GM19193 (cell line): ENCODE results near the gene KLF13.

Experiments
- POLR2A ChIP-seq: IDR thresholded peaks from 4 replicates; pipeline ENCODE4 v1.6.1; 2011; ENCODE audit not compliant: insufficient read depth, insufficient read length; ENCODE audit errors: extremely low read depth

The KLF13 gene

DNA sequence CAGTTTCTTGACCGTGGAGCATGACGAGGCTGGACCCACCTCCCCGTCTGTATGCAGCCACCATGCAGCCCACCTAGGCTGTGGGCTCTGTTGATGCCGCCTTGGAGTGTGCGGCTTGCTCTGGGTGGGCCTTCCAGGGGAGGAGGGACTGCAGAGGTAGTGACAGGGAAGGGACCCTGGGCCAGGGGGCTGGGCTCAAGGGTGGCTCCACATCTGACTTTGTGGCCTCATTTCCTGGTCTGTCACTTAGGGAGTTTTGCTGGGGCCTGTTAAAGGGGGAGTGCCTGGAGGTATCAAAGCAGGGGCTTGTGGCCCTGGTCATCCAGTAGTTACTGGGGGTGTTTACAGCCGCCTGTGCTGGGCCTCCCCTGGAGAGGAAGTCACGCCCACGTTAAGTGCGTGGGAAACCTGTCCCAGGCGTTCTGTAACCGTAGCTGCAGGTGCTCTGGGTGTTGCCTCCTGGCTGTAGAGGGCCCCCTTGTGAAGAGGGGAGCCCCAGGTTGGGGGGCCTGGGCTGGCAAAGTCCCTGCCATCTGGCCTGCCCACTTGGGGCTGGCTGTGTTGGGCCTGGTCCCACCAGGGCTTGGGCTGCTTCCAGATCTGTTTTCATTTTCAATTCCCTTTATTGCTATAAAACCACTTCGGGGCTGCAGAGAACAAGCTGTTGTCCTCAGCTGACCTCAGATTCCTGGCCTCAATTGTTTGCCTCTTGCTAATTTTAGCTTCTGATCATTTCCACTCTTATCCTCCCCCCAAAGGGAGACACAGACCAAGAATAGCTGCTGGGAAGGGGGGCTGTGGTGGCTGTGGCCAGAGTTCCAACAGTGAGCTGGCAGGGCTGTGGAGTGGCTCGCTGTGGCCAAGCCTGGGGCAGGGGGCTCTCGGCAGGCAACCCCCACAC lies 26.5 kb downstream of the KLF13 start:
- peak; percentile 55 for TF ChIP-seq POLR2A

DNA sequence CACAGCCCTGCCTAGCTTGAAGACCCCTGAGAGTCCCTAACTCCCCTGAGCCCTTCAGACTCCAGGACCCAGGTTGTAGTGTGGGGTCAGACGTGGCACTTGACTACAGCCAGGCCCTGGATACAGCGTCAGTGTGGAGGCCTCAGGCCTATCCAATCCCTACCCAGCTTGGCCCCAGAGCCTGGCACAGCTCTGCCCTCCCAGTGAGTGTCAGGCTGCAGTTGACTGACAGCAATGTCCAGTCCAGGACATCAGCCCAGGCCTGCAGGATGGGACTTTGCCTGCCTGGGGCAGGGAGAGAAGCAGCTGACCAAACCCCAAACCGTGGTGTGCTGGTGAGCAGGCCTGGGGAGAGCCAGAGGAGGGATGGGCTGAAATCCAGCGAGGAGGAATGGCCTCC lies 27.3 kb downstream of the KLF13 start:
- TF ChIP-seq POLR2A: no peak

DNA sequence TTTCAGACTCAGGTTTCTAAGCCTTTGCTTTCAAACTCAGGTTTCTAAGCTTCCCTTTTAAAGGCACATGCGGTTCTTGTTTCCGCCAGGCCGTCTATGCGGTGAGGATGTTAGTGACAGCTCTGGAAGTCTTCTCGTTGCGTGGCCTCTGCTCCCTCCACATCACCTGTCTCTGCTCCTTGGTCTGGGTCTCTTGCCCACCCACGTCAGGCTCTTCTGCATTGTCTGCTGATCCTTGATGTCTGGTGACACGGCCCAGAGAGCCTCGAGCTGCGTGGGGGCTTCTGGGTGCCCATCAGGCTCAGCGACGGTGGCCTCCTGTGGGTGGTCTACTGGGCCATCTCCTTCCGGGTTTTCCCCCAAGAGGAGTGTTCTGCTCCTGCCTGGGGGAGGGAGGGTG lies 30.5 kb downstream of the KLF13 start:
- TF ChIP-seq POLR2A: no peak

DNA sequence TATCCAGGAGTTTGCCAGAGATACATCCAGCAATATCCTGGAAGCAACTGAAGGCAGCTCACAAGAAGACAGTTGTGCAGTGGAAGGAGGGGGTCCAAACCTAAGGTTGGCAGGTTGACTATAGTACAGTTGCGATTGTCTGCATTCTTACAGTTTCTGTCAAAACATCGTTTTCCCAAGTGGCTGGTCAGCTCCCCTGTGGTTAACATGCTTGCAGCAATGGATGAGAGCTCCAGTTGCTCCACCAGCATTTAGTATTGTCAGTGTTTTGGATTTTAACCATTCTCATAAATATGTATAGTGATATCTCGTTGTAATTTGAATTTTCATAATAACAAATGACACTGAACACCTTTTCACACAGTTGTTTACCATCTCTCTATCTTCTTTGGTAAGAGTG lies 31.5 kb downstream of the KLF13 start:
- no peak for TF ChIP-seq POLR2A

DNA sequence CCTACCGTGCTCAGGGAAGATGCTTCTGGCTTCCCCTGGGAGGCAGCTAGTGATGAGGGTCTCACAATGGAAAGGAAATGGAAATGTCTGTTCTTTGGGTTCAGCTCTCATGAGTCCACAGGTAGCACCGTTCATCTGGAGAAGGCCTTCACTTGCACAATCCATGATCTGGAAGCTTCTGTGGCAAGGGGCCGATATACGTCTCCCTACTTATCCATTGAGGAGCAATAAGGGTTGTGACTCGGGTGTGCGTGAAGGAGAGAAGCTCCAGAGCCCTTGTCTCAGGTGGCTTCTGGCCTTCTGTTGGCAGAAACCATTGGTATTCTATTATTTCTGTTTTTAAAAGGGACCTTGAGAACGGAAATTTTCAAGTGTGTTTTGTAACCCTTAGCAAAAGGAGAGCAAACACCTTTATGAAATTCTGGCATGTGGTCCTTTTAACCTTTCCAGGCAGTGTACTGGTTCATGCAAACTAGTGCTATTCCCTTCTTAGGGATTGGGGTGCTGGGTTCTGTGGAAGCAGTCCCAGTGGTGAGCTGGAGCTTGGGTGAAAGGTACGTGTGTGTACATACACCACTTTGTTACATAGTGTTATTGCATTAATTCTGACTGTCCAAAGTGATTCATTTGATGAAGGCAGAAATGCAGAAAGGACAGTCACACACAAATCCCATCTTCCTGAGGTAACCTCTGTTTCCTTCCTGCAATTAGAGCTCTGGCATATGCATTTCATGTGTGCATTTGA lies 32.5 kb downstream of the KLF13 start:
- TF ChIP-seq POLR2A: no peak

DNA sequence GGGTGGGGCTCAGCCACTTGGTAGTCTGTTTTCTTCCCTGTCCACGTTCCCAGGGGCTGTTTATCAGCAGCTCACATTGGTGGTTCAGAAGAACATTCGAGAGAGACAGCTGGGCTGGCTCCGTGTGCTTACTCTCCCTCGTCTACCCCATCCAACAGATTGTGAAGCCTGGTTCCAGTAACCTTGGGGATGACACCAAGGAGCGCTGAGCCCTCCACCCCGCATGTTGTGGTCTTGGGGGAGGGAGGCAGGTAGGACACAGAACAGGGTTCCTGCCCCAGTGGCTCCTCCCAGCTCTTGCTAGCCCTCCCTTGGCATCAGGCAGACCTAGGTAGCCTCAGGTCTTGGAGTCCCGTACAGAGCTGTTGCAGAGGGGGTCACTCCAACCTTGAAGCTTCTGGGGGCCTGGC lies 33.1 kb downstream of the KLF13 start:
- no peak for TF ChIP-seq POLR2A

DNA sequence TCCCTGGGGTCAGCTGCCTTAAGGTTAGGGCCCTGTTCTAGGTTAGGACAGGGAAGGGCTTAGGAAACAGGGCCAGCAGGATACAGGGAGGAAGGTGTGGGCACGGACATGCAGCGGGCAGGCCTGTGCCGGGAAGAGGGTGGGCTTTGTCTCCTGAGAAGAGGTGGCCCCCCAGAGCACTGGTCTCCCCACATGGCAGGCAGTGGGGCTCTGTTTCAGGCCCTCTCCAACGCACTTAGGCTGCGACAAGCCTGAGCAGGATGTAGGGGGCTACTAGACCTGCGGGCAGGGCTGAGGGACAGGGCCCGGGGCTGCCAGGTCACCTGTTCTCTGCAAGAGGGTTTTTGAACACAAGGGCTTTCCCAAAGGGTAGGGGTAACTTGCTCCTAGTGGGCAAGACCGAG lies 33.5 kb downstream of the KLF13 start:
- no peak for TF ChIP-seq POLR2A

DNA sequence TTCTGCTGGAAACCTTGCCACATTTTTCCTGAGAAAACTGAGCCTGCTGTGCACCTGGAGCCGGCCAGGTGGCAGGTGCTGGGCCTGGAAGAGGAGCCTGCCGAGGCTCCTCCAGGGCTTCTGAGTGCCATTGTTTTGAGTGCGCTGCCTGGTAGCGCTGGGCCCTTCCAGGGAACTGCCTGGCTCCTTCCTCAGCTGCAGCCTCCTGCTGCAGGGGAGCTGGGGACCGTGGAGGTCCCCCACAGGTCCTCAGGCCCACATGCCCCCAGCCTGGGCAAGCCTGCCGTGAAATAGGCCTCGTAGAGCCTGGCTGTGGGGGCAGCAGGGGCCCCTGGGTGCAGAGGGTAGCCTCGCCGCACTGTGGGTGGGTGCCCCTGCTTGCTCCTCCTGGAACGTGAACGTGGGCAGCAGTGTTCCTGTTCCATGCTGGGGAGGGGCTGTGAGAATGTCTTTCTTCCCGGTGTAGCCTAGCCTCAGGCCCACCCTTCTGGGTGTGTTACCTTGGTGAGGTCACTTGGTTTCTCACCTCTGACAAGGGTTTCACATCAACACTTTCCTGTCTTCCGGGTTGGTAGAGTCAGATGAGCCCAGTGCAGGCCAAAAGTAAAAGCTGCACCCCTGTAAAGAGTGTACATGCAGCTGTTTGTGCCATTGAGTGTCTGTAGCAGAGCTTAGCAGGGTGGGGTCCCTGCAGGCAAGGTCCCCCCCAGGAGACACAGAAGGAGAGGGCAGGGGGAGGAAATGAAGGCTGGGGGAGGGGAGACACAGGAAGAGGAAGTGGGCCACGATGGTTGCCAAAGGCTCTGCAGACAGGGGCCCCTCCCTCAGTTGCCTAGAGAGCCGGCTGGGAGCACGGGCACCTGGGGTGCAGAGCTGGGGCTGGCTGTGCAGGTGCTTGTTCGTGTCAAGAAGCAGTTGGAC lies 34.5 kb downstream of the KLF13 start:
- no peak for TF ChIP-seq POLR2A

DNA sequence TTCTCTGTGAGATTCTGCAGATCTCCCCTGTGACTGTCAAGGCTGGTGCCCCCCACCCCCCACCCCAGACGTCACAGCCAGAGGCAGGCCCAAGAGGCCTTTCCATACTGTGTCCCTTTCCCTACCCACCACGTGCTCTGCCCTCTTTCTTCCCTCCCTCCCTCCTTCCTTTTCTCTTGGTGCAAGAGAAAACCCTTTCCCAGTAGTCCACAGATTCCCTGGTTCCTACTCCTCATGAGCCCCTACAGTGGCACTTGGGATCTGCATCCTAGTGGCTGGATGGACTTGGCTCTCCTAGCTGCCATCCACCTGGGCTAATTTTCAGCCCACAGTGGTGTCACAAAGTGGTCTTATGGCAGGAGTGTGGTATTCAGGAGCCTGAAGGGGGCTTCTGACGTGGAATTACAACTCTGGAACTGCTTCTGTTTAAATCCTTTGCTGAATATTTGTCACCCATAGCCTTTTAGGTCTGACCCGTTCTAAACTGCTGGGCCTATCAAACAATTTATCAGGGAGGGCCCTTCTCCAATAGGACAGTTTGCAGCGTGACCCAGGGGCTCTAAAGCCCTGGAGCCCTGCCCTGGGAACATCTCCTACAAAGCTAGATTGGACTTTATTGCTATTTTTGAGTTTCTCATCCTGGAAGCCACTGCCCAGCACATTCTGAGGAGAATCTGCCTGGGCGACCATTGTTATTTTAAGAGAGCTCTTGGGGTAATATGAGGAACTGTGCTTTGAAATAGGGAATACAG lies 35.3 kb downstream of the KLF13 start:
- TF ChIP-seq POLR2A: no peak

DNA sequence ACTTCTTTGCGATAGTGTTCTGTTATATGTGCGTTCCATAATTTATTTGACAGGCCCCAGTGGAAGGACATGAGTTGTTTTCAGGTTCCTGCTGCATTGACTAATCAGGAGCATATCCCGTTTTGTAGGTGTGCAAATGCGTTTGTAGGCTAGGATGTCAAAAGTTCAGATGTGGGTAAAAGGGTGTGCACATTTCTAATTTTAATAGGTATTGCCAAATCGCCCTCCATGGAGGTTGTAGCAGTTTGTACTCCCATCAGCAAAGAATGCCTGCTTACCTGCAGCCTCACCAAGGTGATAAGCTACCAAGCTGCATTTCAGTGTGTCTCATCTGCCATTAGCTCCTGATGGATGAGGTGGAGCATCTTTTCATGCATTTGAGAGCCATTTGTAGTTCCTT lies 36.3 kb downstream of the KLF13 start:
- no peak for TF ChIP-seq POLR2A

DNA sequence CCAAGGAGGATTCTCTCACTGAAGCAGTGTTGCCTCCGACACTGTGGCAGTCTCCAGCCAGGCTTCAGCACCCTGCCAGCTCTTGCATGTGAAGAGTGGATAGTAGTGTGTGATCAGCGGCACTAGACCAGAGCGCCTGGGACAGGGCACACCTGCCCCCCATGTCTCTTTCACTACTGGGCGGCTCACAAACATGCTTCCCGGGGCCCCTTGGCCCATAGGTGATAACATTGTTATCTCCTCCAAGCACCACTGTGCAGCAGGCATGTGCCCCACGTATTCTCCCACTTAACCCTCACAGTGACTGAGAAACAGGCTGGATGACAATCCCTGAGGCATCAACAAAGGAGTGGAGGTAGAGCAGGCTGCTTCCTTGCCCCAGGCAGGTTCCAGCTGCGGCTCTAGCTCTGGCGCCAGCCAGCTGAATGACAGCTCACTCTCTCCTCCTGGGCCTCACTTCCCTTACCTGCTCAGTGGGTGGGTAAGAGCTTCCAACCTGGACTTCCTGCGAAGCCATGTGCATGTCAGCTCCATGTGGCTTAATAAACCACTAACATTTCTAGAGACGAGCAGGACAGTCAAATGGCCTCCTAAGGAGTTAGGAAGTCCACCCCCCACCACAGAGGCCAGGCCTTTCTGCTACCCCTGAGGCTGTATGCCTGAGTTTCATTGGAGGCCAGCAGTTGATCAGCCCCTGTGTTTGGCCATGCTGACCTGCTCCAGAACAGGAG lies 37.8 kb downstream of the KLF13 start:
- peak; percentile 25 for TF ChIP-seq POLR2A

DNA sequence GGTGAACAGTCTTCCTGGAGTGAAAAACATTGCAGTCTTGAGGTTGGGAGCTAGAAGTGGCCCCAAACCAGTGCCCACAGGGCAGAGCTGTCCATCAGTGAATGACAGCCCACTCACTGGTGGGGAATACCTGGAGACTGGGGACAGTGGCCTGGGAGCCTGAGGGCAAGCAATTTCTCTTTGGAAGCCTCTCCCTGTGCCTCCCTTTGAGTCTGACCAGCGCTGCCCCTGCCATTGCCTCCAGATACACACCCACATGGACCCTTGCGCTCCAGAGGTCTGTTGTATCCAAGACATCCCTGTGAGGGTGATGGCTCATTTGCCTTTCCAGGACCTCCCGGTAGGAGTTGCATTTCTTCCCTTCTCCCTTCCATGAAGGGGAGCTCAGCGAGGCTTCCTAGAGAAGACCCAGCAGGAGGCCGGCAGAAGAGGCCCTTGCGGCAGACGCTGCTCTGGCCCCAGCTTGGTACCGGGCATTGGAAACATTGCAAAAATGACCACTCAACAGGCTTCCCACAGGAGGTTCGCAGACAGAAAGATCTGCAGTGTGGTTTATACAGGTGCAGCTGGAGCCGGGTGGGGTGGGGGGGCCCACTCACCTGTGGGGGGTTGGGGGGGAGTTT lies 38.5 kb downstream of the KLF13 start:
- TF ChIP-seq POLR2A: no peak

DNA sequence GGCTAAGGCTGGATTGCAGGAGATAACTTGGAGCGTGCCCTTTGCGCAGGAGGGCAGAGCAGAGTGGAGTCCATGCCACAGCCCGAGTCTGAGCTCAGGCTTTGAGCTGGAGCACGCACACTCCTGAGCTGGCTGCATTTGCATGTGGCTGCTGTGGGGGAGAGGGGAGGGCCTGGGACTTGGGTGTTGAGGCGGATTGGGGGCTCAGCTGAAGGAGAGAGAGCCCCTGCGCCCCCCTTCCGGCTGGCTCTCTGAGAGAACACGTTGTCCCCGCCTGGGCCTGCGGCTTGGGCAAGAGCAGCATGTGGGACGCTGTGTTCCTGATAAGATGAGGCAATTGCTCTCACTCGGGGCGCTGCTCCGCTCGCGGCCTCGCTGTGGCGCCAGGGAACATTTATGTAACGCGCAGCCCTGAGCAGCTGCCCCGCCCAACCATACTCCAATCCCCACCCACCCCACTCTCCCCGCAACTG lies 39.1 kb downstream of the KLF13 start:
- no peak for TF ChIP-seq POLR2A
